Esophagus squamous epithelium (tissue), 5 donors: ENCODE measurements around the gene C1orf21. TPM values are rescaled to one million over a fixed set of nuclear protein-coding genes. Genes with fewer than 3 reads are reported as not detected.

Source experiments
- DNase-seq: peaks from one replicate; lab custom pipeline; 2025; lab: John Stamatoyannopoulos, UW
- H3K27ac ChIP-seq, 4 donors: fragments of 200-600 bp; sonication (generic); one replicate each; pipeline ENCODE4 v1.5.1; 2016 to 2019; ENCODE audit warnings: mild to moderate bottlenecking in 1 of 4
- H3K27me3 ChIP-seq, 4 donors: fragments of 200-600 bp; sonication (generic); 1 replicate in 3 of 4; 2 replicates in 1 of 4; pipeline versions ENCODE4 v1.5.1 to v1.6.0; 2017 to 2021; ENCODE audit warnings: antibody characterized with exemption in 1 of 4
- H3K36me3 ChIP-seq, 3 donors: fragments of 200-600 bp; sonication (generic); one replicate each; pipeline ENCODE4 v1.5.1; 2016 to 2019
- H3K4me1 ChIP-seq, 3 donors: fragments of 200-600 bp; sonication (generic); one replicate each; pipeline ENCODE4 v1.5.1; 2017 to 2019
- H3K4me3 ChIP-seq, 4 donors: fragments of 200-600 bp; sonication (generic); 1 replicate in 3 of 4; 2 replicates in 1 of 4; pipeline ENCODE4 v1.5.1; 2016 to 2019; ENCODE audit warnings: mild to moderate bottlenecking in 2 of 4, moderate library complexity in 1 of 4
- H3K9me3 ChIP-seq, 3 donors: fragments of 200-600 bp; sonication (generic); one replicate each; pipeline ENCODE4 v1.5.1; 2016 to 2019
- CTCF ChIP-seq, 6 experiments: fragments of 450-650 bp in 4 of 6; fragments of 200-600 bp in 2 of 6; sonication (generic) in 2 of 6; IDR thresholded peaks; one replicate each; pipeline ENCODE4 v1.5.1; 2016 to 2019; ENCODE audit warnings: antibody characterized with exemption in 6 of 6, mild to moderate bottlenecking in 4 of 6, moderate library complexity in 4 of 6
- POLR2A ChIP-seq, 4 donors: fragments of 450-650 bp; IDR thresholded peaks; one replicate each; pipeline ENCODE4 v1.6.1; 2017; ENCODE audit warnings: antibody characterized with exemption in 4 of 4, mild to moderate bottlenecking in 4 of 4, moderate library complexity in 3 of 4
- WGBS, 2 donors: methylation state at CpG; one replicate each; pipeline ENCODE4 v1.1.5; 2018; 5-methylcytosine and 5-hydroxymethylcytosine counted together
- intact Hi-C: fragments of 100-400 bp; cut with DNase I; formaldehyde crosslinking; loops from one replicate; pipeline ENCODE4 v1.15.0; 2022
- total RNA-seq, 4 donors: library from RNA; depleted of rRNA; stranded (reverse); fragments of >200 nt; gene quantifications; one replicate each; pipeline ENCODE4 v1.1.0, GENCODE V29; 2016
- donor health status: DM: yes; HTN: yes; CAD: no.

The C1orf21 gene
- total RNA-seq, 4 donors from 2014 or later: 14.6 to 55.7 (median 36.2) TPM

GRCh38 chr1:184598403-184599193, 211.8 kb downstream of the C1orf21 start:
- 85 to 93% methylated on average over 6 of the region's 6 CpGs for WGBS, 2 donors
- intact Hi-C loops: no loop called here
- TF ChIP-seq POLR2A (IDR thresholded peaks at IDR 0.05) (no peak), CTCF (IDR thresholded peaks at IDR 0.05) (no peak)
- Histone ChIP-seq H3K27ac (no peak overlapping the region), H3K4me1 (no peaks in the 10 kb centered on the region), H3K36me3 (peaks cover 0 to 24% (median 0%) of the 10 kb centered on the region in 3 donors), H3K4me3 (no peak overlapping the region), H3K9me3 (no peaks in the 10 kb centered on the region), H3K27me3 (no peaks in the 10 kb centered on the region)
- DNase-seq: no peak

- no peaks in the 10 kb centered on the region for H3K27me3 ChIP-seq
- H3K36me3 ChIP-seq: peaks cover 0 to 18% (median 0%) of the 10 kb centered on the region in 3 donors
- DNase-seq: no peak
- no peaks in the 10 kb centered on the region for H3K9me3 ChIP-seq
- H3K4me1 ChIP-seq: peaks cover 0 to 19% (median 3%) of the 10 kb centered on the region in 3 donors
- no peak for TF ChIP-seq POLR2A (IDR thresholded peaks at IDR 0.05)
- H3K4me3 ChIP-seq: no peak overlapping the region
- no peak overlapping the region for H3K27ac ChIP-seq
- 81 to 90% methylated on average over 3 of the region's 3 CpGs for WGBS, 2 donors
- intact Hi-C loops: no loop called here
These were observed 217.5 kb downstream of the C1orf21 start for GRCh38 chr1:184604152-184604900.

- no peak for TF ChIP-seq CTCF (IDR thresholded peaks at IDR 0.05)
- no peak for TF ChIP-seq POLR2A (IDR thresholded peaks at IDR 0.05)
- no peak overlapping the region for H3K4me3 ChIP-seq
- peak overlapping the region in 3 of 4 donors; percentile 65 to 84 (median 83) for H3K27ac ChIP-seq
- peaks cover 0 to 29% (median 10%) of the 10 kb centered on the region in 3 donors for H3K4me1 ChIP-seq
- DNase-seq: no peak
- H3K27me3 ChIP-seq: no peaks in the 10 kb centered on the region
- intact Hi-C loops: no loop called here
- H3K36me3 ChIP-seq: peaks cover 0 to 11% (median 0%) of the 10 kb centered on the region in 3 donors
- H3K9me3 ChIP-seq: no peaks in the 10 kb centered on the region
- WGBS, 2 donors: 74 to 80% methylated on average over 4 of the region's 4 CpGs
These were observed 219.1 kb downstream of the C1orf21 start for GRCh38 chr1:184605941-184606340.

GRCh38 chr1:184606786-184607185, 220.0 kb downstream of the C1orf21 start:
- H3K9me3 ChIP-seq: no peaks in the 10 kb centered on the region
- no peak overlapping the region for H3K4me3 ChIP-seq
- no peak for TF ChIP-seq POLR2A (IDR thresholded peaks at IDR 0.05)
- no peak for TF ChIP-seq CTCF (IDR thresholded peaks at IDR 0.05)
- H3K27me3 ChIP-seq: no peaks in the 10 kb centered on the region
- H3K36me3 ChIP-seq: peaks cover 0 to 3% (median 0%) of the 10 kb centered on the region in 3 donors
- peaks cover 0 to 38% (median 17%) of the 10 kb centered on the region in 3 donors for H3K4me1 ChIP-seq
- peak overlapping the region in 3 of 4 donors; percentile 65 to 84 (median 83) for H3K27ac ChIP-seq
- WGBS, 2 donors: 59 to 77% methylated on average over 1 of the region's 1 CpG
- no peak for DNase-seq
- intact Hi-C loops: no loop called here

GRCh38 chr1:184608581-184608980, 221.8 kb downstream of the C1orf21 start:
- H3K27ac ChIP-seq: peak overlapping the region in 3 of 4 donors; percentile 83 to 84 (median 83)
- no peaks in the 10 kb centered on the region for H3K9me3 ChIP-seq
- intact Hi-C loops: no loop called here

More at GRCh38 chr1:184608581-184608980, 221.8 kb downstream of the C1orf21 start:
- no peak for DNase-seq
- WGBS, 2 donors: 94 to 97% methylated on average over 3 of the region's 4 CpGs
- Histone ChIP-seq H3K27me3 (no peaks in the 10 kb centered on the region), H3K36me3 (no peaks in the 10 kb centered on the region), H3K4me3 (no peak overlapping the region), H3K4me1 (peaks cover 0 to 41% (median 21%) of the 10 kb centered on the region in 3 donors)
- TF ChIP-seq CTCF (IDR thresholded peaks at IDR 0.05) (no peak), POLR2A (IDR thresholded peaks at IDR 0.05) (no peak)
